Dedifferentiated amniotic fluid mesenchymal stem cell (primary cell): Measurements from ENCODE around the gene USP31.

Source experiments
- DNase-seq: peaks from one replicate; pipeline ENCODE4 v3.0.0-alpha.2; 2016; ENCODE audit errors: extremely low spot score

Gene USP31

GRCh38 chr16:23092072-23092800 lies 57.0 kb downstream of the USP31 start:
- no peak for DNase-seq

GRCh38 chr16:23089111-23089510 lies 60.1 kb downstream of the USP31 start:
- DNase-seq = no peak

- DNase-seq = no peak
Measured at GRCh38 chr16:23088018-23088417, 61.2 kb downstream of the USP31 start.

- no peak for DNase-seq
Measured at GRCh38 chr16:23085949-23086348, 63.3 kb downstream of the USP31 start.

- no peak for DNase-seq
Measured at GRCh38 chr16:23082161-23082788, 67.0 kb downstream of the USP31 start.

- peak; percentile 63 for DNase-seq
Measured at GRCh38 chr16:23081675-23082119, 67.6 kb downstream of the USP31 start.

GRCh38 chr16:23080747-23081146 lies 68.5 kb downstream of the USP31 start:
- DNase-seq = no peak

GRCh38 chr16:23080329-23080728 lies 68.9 kb downstream of the USP31 start:
- no peak for DNase-seq

GRCh38 chr16:23079675-23080301 lies 69.5 kb downstream of the USP31 start:
- no peak for DNase-seq

GRCh38 chr16:23074423-23074822 lies 74.8 kb downstream of the USP31 start:
- no peak for DNase-seq

GRCh38 chr16:23072769-23073549 lies 76.3 kb downstream of the USP31 start:
- no peak for DNase-seq

GRCh38 chr16:23072084-23072599 lies 77.1 kb downstream of the USP31 start:
- no peak for DNase-seq

- no peak for DNase-seq
Measured at GRCh38 chr16:23071196-23072083, 77.8 kb downstream of the USP31 start.

- DNase-seq = no peak
Measured at GRCh38 chr16:23069844-23070243, 79.4 kb downstream of the USP31 start.

- DNase-seq = no peak
Measured at GRCh38 chr16:23068079-23068736, 81.0 kb downstream of the USP31 start.

GRCh38 chr16:23066676-23067075 lies 82.6 kb downstream of the USP31 start:
- DNase-seq = no peak

- DNase-seq = peak; percentile 18
Measured at GRCh38 chr16:23064639-23065038, 84.6 kb downstream of the USP31 start.

- no peak for DNase-seq
Measured at GRCh38 chr16:23062524-23062923, 86.7 kb downstream of the USP31 start.

- no peak for DNase-seq
Measured at GRCh38 chr16:23061669-23062068, 87.6 kb downstream of the USP31 start.
